GM20000 (cell line): Measurements from ENCODE around the gene GTF3C4.

ENCODE experiments used
- DNase-seq: peaks from one replicate; pipeline ENCODE4 v3.0.0; 2012; ENCODE audit warnings: low spot score
- TF ChIP-seq, protein P1 (sequence below): IDR thresholded peaks from 2 replicates; pipeline ENCODE4 v1.5.1; 2012; ENCODE audit warnings: mild to moderate bottlenecking, control low read depth; ENCODE audit errors: extremely low read depth, missing control alignments

GTF3C4 gene

DNA sequence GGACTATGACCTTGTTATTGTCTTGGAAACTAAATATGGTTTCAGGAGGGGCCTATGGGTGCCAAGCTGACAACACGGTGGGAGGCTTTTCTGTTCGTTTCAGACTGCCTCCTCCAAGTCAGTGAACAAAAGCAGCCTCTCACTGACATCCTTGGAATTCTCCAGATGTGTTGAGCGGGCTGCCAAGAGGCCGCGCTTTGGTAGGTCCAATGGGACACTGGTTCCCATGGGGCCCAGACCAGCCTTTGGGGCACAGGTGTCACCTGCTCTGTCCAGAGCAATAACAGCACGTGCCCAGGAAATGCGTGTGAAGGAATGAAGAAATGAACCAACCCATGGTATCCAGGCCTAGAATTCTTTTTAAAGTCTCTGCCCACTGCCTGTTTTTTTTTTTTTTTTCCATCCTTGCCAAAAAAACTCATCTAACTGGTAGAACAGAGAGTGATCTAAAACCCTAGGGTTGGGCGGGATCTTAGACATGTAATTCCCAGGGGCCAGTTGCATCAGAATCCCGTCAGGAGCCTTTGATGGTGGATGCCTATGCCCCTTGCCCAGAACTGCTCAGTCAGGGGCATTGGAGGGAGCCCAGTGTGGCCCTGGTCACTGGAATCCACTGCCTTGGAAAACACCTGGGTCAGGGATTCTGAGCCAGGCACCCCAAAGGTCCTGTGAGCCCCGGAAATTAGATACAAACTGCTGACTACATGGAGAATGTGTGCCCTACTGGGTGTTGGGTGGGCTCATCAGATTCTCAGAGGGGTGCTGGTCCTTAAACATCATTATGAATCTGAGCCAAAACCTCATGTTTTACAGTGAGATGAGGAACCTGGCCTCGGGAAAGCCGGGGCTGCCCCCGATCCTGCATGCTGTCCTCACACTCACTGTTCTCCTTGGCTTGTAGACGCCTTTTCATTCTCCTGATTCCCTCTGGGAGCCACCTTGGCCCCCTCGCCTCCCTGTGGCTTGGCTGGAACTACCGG, 60.1 kb downstream of the GTF3C4 start:
- DNase-seq, result no peak
- TF ChIP-seq, protein P1, sequence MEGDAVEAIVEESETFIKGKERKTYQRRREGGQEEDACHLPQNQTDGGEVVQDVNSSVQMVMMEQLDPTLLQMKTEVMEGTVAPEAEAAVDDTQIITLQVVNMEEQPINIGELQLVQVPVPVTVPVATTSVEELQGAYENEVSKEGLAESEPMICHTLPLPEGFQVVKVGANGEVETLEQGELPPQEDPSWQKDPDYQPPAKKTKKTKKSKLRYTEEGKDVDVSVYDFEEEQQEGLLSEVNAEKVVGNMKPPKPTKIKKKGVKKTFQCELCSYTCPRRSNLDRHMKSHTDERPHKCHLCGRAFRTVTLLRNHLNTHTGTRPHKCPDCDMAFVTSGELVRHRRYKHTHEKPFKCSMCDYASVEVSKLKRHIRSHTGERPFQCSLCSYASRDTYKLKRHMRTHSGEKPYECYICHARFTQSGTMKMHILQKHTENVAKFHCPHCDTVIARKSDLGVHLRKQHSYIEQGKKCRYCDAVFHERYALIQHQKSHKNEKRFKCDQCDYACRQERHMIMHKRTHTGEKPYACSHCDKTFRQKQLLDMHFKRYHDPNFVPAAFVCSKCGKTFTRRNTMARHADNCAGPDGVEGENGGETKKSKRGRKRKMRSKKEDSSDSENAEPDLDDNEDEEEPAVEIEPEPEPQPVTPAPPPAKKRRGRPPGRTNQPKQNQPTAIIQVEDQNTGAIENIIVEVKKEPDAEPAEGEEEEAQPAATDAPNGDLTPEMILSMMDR, result no peak

DNA sequence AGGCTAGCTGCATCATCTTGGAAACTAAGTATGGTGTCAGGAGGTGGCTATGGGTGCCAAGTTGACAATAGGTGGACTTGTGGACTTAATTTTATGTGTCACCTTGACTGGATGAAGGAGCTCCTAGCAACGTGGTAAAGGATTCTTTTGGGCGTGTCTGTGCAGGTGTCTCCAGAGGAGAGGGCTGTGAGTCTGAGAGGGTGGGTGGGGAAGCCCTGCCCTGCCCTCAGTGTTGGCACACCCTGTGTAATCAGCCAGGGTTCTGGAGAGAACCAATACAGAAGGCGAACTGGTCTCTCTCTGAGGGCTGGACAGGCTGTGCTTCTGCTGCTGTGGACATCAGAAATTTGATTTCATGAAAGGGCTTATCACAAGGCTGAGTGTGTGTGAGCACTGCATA, 61.0 kb downstream of the GTF3C4 start:
- no peak for DNase-seq

DNA sequence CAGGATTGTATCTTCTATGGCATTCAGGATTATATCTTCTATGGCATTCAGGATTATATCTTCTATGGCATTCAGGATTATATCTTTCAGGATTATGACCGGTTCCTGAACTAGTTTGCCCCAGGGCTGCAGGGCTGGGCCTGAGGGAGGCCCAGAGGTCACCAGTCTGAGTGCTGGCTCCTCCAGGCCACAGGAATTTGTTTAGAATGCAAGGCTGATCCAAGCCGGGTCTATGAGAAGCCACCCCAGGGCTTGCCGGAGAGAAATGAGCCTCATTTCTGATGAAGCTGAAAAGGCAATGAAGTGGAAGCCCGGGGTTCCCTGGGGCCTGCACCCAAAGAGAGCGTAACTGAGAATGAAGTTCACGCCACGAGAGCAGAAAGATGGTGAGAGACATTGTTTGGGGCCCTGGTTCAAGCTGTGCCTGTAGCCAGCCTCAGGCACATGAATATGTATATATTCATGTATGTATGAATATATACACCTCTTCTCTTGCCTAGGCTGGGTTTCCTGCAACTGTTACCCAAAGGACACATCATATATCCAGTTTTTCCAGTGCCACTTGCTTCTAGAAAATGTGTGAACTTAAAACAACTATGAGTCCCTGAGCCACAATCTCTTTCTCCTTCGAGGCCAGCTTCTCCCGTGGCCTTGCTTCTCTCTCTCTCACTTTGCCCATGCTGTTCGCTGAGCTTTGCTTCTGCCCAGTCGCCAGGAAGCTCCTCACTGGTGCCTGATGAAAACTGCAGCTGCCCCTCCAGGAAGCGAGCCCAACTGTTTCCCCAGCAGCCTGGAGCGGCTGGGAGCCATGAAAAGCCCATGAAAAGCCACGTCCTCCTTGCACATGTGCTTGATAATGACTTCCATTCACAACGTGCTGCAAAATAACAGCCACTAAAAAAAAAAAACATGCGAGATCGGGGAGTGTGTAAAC, 62.3 kb downstream of the GTF3C4 start:
- DNase-seq, result no peak
- TF ChIP-seq, protein P1, result no peak

More for the DNA sequence above, 61.0 kb downstream of the GTF3C4 start:
- TF ChIP-seq, protein P1, result no peak

DNA sequence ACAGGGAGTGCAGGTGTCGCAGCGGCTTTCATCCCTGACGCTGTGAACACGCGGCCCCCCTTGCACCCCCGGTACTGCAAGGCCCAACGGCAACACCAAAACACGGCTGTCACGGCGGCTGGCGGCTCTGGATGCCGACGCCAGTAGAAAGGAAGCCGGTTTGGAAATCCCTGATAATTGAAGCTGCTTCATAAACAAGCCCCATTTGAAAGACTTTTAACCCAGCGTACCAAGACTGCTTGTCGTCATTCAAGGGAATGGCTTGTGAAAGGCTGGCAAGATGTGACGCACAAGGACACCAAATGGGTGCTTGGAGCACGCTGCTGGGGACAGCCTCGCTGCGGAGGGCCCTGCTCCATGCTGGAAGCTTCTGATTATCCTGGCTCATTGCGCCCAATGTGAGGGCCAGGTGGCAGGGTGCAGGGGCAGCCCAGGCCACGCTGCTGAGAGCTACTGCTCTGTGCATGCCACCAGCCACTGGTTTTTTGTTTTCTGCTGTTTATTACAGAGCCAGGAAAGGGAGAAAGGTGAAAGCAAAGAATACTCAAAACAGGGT, 63.1 kb downstream of the GTF3C4 start:
- TF ChIP-seq, protein P1, result no peak
- DNase-seq, result no peak

DNA sequence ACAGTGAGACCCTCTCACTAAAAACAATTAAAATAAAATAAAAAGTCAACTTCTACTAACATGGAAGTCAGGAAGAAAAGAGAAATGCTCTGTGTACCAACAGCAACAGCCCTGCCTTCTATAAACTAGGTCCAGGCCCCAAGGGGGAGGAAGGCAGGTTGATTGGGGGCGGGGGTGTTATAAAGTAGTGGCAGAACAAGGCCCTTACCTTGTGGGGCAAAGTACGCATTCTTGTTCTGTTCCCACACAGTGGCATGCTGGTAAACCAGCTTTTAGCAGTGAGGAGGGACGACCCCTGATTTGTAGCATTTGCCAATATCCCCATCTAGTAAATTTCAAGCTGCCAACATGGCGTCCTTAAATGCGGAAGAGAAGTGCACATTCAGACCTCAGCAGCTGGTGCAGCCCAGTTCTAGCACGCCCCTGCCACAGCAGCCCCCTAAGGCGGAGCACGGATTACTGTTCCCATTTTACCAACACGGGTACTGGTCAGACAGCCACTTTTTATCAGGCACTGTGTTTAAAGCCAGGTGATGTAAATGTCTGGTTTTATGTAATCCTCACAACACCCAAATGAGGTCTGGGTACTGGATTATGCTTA, 69.5 kb downstream of the GTF3C4 start:
- DNase-seq, result no peak
- TF ChIP-seq, protein P1, result no peak

DNA sequence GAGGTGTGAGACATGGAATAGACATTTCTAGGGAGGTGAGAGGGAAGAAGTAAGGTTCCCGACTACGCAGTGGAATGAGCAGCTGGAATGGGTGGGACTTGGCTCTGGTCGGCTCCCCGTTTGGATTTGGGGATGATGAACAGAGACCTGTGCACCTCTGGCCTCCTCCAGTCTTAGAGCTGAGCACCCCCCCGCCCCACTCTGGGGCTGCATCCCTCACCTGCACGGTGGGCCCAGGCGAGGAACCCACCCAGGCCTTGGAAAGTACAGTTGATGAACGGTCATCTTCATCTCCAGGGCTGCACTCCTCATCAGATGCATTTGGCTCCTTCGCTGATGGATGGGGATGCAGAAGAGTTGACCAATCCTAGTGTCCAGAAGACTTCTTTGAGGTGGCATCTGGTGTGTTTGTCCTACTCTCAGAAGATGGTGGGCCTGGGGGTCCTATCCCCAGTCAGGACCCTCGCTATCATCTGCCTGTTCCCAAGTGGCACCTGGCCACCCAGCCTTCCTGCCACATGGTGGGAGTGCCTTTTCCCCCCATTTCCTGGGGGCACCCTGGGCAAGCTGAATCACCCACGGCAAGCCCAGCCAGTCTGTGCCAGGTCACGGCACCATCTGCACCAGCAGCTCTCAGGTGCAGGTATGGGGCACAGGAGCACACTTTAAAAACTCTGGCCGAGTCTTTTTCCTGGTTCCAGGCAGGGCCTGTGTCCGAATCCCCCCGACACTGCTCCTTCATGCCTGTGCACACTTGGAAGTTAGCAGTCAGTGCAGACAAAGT, 70.5 kb downstream of the GTF3C4 start:
- TF ChIP-seq, protein P1, result no peak

More for the DNA sequence above, 70.5 kb downstream of the GTF3C4 start:
- DNase-seq, result no peak
